Measurements from ENCODE around the gene CACNA1B.

The CACNA1B gene

DNA sequence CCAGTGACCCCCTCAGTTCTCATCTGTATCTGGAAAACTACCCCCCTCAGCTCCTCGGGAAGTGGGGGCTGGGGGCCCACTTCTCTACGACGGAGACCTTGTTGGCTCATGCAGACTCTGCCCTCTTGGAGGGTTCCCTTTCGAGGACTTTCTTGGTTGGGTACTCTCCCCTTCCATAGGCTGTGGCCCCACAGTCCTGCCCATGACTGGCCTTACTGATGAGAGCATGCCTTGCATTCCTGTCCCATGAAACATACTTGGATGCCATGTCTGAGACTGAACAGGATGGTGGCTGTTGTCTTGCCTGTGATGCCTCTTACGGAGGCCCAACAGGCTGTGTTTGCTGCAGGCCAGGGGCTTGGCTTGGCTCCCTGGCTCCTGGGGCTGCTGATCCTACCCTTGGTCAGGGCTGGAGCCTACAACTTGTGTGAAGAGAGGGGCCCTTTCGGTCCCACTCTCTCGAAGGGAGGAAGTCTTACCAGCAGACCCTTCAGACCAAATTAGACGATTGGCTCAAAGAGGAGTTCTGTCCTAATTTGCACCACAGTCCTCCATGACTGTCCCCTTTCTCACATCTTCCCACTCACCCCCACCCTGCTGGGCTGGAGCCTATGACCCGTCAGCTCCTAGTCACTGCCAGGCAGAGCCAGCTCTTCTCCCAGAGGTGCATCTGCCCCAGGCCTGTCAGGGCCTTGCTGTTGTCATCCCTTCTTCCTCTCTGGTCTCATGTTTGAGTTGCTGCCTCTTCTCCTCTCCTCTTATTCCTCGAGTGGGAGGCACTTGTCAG is 109.9 kb downstream of the CACNA1B start:
- DNase-seq, result no peak

DNA sequence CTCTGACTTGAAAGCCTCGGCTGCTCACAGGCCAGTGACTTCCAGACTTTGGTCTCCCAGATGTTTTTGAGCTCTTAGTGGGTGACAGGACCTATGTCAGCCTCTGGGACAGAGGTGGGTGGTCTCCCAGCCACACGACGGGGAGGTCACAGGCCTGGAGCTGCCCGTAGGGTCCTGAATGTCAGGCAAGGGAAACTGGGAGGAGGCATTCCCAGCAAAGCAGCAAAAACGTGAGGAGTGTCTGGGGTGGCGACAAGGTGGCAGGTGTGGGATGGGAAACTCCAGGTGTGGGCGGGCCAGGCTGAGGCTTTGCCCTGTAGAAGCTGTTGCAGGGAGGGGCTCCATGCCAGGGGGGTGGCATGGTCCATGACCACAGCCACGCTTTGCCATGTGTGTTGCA is 110.5 kb downstream of the CACNA1B start:
- DNase-seq, result no peak

- DNase-seq, result no peak
Measured at GRCh38 chr9:137988701-137989100, 111.1 kb downstream of the CACNA1B start.

DNA sequence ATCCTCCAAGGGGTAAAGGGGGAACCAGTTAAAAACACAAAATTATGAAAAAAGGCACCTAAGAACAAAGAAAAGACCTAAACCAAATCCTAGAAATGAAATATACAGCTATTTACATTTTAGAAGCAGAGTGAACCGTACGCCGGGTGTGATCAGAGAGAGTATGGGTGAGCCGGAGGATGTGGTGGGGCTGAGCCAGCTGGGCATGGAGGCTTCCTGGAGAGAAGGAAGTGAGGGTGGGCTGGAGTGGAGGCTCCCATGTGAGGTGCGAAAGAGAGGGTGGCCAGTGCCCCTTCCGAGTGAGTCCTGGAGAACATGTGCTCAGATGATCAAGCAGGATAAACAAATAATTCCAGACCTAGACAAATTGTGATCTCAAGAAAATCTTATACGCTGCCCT is 111.6 kb downstream of the CACNA1B start:
- no peak for DNase-seq

DNA sequence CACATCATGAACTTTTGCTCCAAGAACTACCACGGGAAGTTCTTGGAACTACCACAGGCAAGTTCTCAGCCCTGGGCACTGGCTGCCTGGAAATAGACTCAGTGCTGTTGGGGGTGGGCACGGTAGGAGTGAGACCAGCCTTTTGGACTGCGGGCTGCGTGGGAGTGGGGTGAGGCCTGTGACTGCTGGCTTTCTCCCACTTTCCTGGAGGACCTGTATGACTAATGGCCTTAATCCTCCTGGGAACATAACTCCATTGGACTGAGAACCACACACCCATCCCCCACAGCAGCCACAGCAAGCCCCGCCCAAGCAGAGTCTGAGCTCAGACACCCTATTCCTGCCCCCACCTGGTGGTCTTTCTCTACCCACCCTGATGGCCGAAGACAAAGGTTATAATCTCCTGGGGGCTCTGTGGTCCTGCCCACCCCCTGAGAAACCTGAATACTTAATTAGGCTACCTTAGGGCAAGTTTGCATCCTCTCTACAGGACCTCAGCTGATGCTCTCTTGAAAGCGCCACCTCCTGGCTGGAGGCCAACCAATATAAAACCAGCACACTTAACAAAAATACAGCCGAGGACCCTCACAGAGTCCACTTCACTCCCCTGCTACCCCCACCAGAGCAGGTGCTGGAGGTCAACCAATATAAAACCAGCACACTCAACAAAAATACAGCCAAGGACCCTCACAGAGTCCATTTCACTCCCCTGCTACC is 112.6 kb downstream of the CACNA1B start:
- DNase-seq, result no peak

DNA sequence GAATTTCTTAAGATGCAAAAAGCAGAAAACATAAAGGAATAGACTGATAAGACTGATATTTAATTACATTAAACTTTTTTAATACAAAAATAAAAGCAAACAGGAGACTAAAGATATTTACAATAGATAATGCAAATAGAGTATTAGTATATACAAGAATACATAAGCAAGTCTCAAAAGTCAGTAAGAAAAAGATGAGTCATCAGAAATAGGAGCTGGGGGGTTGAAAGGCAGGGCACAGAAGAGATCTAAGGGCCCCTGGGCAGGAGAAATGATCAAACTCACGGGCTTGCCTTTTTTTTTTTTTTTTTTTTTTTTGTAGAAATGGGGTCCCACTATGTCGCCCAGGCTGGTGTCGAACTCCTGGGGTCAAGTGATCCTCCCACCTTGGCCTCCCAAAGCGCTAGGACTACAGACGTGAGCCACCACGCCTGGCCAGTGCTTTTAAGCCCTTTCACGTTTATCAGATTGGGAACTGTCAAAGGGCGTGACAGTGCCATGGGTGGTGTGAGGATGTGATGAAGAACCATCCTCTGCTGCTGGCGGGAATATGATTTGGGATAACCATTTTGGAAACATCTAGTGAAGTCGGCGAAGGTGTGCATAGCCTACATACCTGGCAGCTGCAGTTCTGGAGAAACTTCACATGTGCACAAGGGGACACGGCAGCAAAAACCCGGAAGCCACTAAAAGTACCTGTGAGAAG is 126.1 kb downstream of the CACNA1B start:
- no peak for DNase-seq

DNA sequence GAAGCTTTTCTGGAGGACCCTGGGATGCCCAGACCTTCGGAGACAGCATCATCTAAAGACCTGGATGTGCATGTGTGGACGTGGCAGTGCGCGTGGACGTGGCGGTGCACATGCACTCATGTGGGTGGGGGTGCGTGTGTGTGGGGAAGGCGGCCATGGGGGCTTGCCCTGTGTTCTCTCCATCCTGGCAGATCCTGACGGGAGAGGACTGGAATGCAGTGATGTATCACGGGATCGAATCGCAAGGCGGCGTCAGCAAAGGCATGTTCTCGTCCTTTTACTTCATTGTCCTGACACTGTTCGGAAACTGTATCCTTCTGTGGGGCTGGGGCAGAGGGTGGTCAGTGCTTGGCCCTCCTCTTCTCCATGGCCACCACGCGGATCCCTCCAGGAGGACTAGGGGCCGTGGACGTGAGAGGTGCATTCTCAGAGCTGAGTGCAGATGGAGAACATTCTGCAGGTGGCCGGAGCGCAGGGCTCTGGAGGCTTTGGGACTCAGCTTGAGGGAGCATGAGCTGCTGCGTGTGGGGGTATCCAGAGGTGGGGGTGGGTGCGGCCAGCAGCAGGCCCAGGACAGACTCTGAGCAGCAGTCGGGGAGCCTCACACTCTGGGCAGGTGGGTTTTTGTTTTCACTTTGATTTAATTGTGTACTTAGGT is 129.1 kb downstream of the CACNA1B start:
- no peak for DNase-seq

- DNase-seq, result no peak
Measured at GRCh38 chr9:138007566-138007917, 130.0 kb downstream of the CACNA1B start.

DNA sequence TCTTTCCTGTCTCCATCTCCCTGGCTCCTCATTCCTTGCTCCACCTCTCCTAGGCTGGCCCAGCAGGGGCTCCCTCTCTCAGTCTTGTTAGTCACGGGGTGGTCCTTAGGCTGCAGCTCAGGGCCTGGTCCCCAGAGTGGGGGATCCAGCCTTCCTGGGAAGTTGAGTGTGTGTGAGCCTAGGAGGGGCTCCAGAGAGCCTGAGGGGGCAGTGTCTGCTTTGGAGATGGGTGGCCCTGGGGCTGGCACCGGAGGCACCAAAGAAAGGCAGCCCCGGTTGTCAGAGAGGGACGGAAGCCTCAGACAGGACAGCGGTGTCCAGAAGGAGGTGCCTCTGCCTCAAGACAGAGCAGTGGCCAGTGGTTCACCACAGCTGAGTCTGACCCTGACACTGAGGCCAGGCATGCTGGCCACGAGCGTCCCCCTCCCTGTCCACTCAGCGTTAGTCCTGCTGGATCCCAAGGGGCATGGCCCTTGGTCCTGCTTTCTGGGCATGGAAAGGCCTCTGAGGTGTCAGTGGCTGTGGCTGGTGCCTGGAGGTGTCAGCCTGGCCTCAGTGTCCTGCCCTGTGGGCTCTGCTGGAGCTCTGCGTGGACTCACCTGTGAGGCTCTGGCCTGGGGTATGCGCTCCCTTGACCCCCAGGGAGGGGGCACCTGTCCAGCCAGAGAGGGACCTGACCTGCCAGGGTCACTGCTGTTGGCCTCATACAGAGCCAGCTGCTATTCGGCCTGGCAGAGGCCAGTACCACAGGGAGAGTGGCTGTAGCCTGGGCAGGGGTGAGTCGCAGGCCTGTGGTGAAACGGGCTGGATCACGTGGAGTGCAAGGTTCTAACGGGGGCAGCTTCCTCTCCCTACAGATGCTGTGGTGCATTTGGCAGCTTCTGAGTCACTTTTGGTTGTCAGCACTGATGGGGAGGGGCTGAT is 130.6 kb downstream of the CACNA1B start:
- no peak for DNase-seq

DNA sequence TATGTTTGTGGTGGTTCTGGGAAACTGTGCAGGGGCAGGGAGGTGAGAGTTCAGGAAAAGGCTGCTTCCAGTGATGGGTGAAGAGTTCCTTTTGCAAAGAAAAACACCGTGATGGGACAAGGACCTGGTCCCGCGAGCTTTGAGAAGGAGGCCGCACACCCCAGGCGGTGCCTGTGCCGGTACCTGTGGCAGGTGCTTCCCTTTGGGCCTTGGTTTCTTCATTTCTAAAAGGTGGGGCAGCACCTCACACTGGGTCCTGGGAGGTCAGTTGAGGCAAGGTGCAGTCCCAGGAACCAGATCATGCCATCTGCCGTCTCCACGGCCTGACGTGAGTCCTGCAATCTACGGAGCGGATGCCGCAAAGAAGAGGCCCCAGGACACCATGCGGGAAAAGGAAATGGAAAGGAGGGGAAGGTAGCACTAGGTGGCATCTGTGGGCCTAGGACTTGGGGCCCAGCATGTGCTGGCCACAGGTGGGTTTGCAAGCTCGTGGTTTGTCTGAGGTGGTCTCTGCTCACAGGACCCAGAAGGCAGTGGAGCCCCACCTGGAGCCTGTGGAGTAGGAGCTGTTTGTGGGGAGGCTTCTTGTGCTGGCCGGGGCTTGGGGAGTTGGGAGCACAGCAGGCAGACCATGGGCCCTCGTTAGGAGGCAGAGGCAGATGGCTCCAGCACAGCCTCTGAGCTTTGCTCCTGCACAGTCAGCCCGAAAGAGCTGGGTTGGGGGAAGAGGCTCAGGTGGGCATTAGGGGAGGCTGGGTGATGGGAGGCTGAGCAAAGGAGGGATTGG is 131.6 kb downstream of the CACNA1B start:
- DNase-seq, result no peak

DNA sequence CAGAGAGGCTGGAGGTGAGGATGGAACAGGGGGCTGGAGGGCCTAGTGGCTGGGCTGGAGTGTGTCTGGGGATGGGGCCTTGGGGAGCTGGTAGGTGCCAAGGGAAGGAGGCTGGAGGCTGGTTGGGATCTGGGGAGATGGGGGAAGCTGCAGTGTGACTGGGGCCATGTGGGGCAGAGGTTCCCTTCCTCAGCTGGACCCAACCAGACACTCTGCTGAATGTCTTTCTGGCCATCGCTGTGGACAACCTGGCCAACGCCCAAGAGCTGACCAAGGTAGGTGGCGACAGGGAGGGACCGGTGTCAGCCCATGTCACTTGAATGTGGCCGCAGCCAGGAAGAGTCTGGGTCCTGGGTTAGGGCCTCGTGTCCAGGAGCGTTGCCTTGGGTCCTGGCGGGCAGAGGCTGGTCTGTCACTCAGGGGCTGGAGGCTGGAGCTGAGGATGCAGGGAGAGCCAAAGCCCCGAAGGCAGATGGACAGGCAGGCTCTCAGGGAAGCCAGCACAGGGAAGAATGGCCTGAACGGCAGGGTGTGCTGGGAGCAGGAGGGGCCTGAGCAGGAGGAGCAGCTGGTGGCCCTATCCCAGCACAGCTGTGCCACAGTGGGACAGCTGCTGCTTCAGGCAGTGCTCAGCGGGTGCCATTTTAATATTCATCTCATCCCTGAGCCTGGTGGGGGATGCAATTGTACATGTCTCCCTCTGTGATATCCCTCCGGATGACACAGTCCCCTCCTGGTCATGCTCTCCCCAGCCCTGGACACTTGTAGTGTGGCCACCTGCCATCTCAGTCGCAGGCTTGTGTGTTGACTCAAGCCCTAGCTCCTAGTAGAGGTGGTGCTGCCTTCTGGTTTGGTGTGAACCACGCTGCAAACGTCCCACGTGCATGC is 132.5 kb downstream of the CACNA1B start:
- DNase-seq, result no peak

DNA sequence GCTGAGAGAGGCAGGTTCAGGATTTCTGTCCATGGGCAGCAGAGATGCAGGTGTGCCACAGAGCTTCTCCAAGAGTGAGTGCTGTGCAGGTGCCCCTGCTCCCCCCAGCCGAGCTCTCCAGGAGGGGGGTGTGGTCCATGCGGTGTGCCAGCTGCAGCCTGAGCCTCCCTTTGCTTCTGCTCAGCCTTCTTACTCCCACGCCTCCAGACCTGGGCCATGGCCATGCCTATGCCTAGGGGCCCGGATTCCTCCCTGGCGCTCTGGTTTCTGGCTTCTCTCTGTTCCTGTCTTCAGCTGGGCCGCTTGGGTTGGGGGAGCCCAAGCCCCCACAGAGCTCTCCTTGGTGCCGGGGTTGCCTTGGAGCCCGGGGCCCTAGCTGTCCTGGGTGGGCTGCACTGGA is 133.3 kb downstream of the CACNA1B start:
- no peak for DNase-seq

GRCh38 chr9:138011951-138012500 is 134.4 kb downstream of the CACNA1B start:
- no peak for DNase-seq

DNA sequence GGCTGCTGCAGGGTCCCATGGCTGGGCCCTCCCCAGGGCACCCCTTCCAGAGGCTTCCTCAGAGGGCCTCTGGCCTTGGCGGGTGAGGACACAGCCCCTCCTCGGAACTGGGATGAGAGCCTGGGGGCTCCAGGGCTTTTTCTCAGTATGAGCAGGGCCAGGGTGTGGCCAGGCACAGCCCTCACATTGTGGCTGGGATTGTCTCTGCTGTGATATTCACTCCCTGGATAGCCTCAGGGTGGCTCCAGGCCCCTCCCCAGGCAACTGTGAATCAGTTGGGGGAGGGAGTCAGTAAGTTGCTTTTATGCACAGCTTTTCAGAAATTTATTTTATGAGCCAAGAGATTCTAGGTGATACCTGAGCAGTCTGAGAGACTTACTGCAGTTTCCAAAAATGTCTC is 135.7 kb downstream of the CACNA1B start:
- no peak for DNase-seq

GRCh38 chr9:138013836-138014562 is 136.4 kb downstream of the CACNA1B start:
- DNase-seq, result no peak

DNA sequence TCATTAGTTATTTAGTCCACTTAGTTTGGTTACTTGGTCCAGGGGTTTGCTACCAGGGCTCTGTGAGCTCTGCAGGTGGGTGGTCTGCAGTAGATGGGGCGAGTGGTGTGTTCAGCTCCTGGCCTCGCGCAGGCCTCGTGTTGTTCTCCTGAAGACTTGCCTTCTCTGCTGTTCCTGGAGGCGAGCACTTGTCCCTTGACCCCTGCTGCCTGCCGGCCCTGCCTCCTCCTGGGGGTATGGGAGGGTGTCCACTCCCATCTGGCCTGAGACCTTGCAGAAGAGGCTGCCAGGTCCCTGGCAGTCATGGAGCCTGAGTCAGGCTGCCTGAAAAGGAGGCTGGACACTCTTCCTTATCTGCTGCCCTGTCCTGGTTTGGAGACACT is 137.0 kb downstream of the CACNA1B start:
- DNase-seq, result no peak

DNA sequence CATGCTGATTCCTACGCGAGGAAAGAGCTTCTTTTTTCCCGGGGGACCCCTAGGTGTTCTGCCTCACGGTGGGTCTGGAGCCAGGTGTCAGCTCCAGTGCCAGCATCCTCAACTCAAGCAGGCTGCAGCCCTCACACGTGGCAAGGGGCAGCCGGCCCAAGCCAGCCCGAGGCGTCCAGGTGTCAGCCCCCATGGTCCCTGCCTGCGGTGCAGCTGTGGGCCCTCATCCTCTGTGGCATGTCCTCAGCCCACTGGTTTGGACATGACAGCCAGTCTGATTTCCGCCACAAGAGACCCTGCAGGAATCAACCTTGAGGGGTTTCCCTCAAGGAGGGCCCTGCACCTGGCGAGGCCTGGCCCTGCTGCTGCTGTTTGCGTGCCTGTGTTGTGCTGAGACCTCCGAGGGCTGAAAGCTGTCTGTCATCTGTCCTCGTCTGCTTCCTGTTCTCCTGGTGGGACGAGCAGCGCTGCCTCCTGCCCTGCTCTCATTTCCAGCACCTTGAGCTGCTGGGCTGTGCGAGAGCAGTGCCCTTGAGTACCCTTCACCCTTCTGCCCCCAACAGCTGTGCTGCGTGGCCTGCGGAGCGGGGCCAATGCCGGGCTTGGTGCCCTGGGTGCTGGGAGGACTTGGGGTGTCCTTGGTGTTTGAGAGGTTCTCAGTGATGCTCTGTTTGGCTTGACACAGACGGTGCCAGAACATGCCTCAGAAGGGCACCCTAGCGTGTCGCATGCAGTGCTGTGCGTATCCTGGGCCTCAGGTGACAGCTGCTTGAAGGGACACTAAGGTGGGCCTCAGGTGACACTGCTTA is 137.6 kb downstream of the CACNA1B start:
- DNase-seq, result no peak

- no peak for DNase-seq
Measured at GRCh38 chr9:138016406-138017187, 139.0 kb downstream of the CACNA1B start.
